Nephron (organoid): Measurements from ENCODE around the gene TANK.
A peak's percentile ranks its signal among the peaks of the same experiment; 100 is the strongest.

Source experiments
- H3K27ac Mint-ChIP-seq, 3 experiments: 2 replicates each; pipeline ENCODE4 v1.8.0; 2020; ENCODE audit warnings: mixed read lengths in 3 of 3, mild to moderate bottlenecking in 2 of 3, moderate library complexity in 1 of 3
- H3K27me3 Mint-ChIP-seq: 2 replicates; pipeline ENCODE4 v1.8.0; 2021; ENCODE audit warnings: low read depth, mild to moderate bottlenecking, moderate library complexity, mixed read lengths
- H3K36me3 Mint-ChIP-seq: 2 replicates; pipeline ENCODE4 v1.8.0; 2020; ENCODE audit warnings: low read depth, mixed read lengths
- H3K4me1 Mint-ChIP-seq: 2 replicates; pipeline ENCODE4 v1.8.0; 2020; ENCODE audit warnings: mixed read lengths
- H3K4me3 Mint-ChIP-seq, 3 experiments: 2 replicates each; pipeline ENCODE4 v1.8.0; 2020; ENCODE audit warnings: mild to moderate bottlenecking in 3 of 3, mixed read lengths in 3 of 3, moderate library complexity in 2 of 3
- H3K9me3 Mint-ChIP-seq: 2 replicates; pipeline ENCODE4 v1.8.0; 2020; ENCODE audit warnings: mixed read lengths
- CTCF ChIP-seq, 3 experiments: fragments of 200-600 bp; sonication (generic); IDR thresholded peaks; one replicate each; pipeline ENCODE4 v1.5.0; 2021; ENCODE audit warnings: antibody characterized with exemption in 3 of 3; ENCODE audit not compliant: unreplicated experiment in 3 of 3

Gene TANK

DNA sequence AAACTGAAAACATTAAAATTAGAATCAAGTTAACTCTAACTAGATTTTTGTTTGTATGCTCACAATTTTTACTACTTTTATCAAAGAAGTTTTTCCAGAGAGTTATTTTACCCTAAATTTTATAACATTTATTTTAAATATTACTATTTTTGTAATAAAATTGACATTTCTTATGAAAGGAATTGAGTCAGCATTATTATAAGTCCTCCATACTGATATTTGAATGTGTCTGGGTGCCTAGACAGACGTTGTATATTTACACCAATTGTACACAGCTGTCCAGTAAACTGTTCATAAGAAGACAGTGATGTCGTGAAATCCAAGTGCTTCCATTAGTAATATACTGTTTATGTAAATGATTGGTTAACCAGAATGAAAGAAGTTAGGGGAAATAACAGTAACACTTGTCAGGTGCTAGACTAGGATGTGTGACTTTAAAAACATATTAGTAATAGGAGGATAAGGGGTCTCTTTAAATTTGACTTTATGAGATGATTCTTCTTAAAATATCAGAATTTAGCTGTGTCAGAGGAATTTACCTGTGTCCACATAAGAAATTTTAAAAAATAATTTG is 73.7 kb downstream of the TANK start:
- Mint-ChIP-seq H3K9me3 (no peaks in the 10 kb centered on the region), H3K27ac (no peak overlapping the region), H3K4me1 (peaks cover 13% of the 10 kb centered on the region), H3K36me3 (peaks cover 8% of the 10 kb centered on the region), H3K4me3 (no peak overlapping the region), H3K27me3 (peaks cover 12% of the 10 kb centered on the region)
- no peak for TF ChIP-seq CTCF (IDR thresholded peaks at IDR 0.05; ENCODE audit: unreplicated experiment in 3 of 3)

- H3K27ac Mint-ChIP-seq = no peak overlapping the region
- H3K27me3 Mint-ChIP-seq = peaks cover 12% of the 10 kb centered on the region
- H3K9me3 Mint-ChIP-seq = no peaks in the 10 kb centered on the region
- H3K36me3 Mint-ChIP-seq = peaks cover 5% of the 10 kb centered on the region
- H3K4me3 Mint-ChIP-seq = no peak overlapping the region
- TF ChIP-seq CTCF (IDR thresholded peaks at IDR 0.05; ENCODE audit: unreplicated experiment in 3 of 3) = no peak
- peaks cover 13% of the 10 kb centered on the region for H3K4me1 Mint-ChIP-seq
Measured at GRCh38 chr2:161234627-161235026, 74.4 kb downstream of the TANK start.

GRCh38 chr2:161237392-161238264 is 77.4 kb downstream of the TANK start:
- Mint-ChIP-seq H3K27ac (peak overlapping the region; percentile 34 to 81 (median 56)), H3K4me3 (peak overlapping the region; percentile 91 to 97 (median 94)), H3K27me3 (peaks cover 28% of the 10 kb centered on the region), H3K36me3 (no peaks in the 10 kb centered on the region), H3K9me3 (no peaks in the 10 kb centered on the region), H3K4me1 (peaks cover 13% of the 10 kb centered on the region)
- TF ChIP-seq CTCF (IDR thresholded peaks at IDR 0.05; ENCODE audit: unreplicated experiment in 3 of 3) = no peak

DNA sequence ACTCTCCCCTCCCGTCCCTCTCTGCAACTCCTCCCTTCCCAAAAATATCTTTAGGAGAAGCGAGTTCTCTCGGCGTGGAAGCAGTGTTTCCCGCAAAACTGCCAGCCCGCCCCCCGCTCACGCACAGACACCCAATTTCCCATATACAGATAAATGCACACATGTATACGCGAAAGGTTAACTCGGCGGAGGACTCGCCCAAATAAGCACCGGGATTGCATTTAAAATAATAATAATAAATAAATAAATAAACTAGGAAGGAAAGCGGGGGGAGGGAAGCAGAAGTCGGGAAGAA is 78.0 kb downstream of the TANK start:
- Mint-ChIP-seq H3K36me3 (no peaks in the 10 kb centered on the region), H3K27me3 (peaks cover 34% of the 10 kb centered on the region), H3K4me3 (peak overlapping the region; percentile 91 to 97 (median 94)), H3K9me3 (no peaks in the 10 kb centered on the region), H3K4me1 (peaks cover 13% of the 10 kb centered on the region), H3K27ac (peak overlapping the region; percentile 34 to 81 (median 56))
- TF ChIP-seq CTCF (IDR thresholded peaks at IDR 0.05; ENCODE audit: unreplicated experiment in 3 of 3) = no peak

- H3K9me3 Mint-ChIP-seq = no peaks in the 10 kb centered on the region
- no peak for TF ChIP-seq CTCF (IDR thresholded peaks at IDR 0.05; ENCODE audit: unreplicated experiment in 3 of 3)
- H3K4me1 Mint-ChIP-seq = peaks cover 14% of the 10 kb centered on the region
- peak overlapping the region; percentile 91 to 97 (median 94) for H3K4me3 Mint-ChIP-seq
- H3K36me3 Mint-ChIP-seq = no peaks in the 10 kb centered on the region
- peak overlapping the region; percentile 34 to 81 (median 56) for H3K27ac Mint-ChIP-seq
- peaks cover 39% of the 10 kb centered on the region for H3K27me3 Mint-ChIP-seq
Measured at GRCh38 chr2:161238560-161239325, 78.5 kb downstream of the TANK start.
